Upper lobe of left lung (tissue), 6 donors: ENCODE results near the gene PPDPF. TPM values are rescaled to one million over a fixed set of nuclear protein-coding genes. Genes with fewer than 3 reads are reported as not detected.

ENCODE experiments used
- ATAC-seq, 2 donors: fragments of 200-7000 bp; cut with Tn5 transposase; one replicate each; pipeline ENCODE4 v1.9.1; 2022; ENCODE audit warnings: mild to moderate bottlenecking in 2 of 2, moderate library complexity in 2 of 2; ENCODE audit not compliant: low FRiP score in 2 of 2
- DNase-seq, 2 donors: peaks; one replicate each; pipeline ENCODE4 v3.0.0-alpha.2; 2019 to 2020
- H3K27ac ChIP-seq, 4 donors: fragments of 200-600 bp; sonication (generic); one replicate each; pipeline ENCODE4 v1.5.1; 2016 to 2019
- H3K27me3 ChIP-seq, 4 donors: fragments of 200-600 bp; sonication (generic); one replicate each; pipeline ENCODE4 v1.5.1; 2017 to 2019
- H3K36me3 ChIP-seq, 4 donors: fragments of 200-600 bp; sonication (generic); one replicate each; pipeline ENCODE4 v1.5.1; 2016 to 2019
- H3K4me1 ChIP-seq, 4 donors: fragments of 200-600 bp; sonication (generic); one replicate each; pipeline ENCODE4 v1.5.1; 2018 to 2019
- H3K4me3 ChIP-seq, 4 donors: fragments of 200-600 bp; sonication (generic); one replicate each; pipeline ENCODE4 v1.5.1; 2017 to 2019; ENCODE audit warnings: mild to moderate bottlenecking in 2 of 4, moderate library complexity in 1 of 4
- H3K9me3 ChIP-seq, 4 donors: fragments of 200-600 bp; sonication (generic); one replicate each; pipeline ENCODE4 v1.5.1; 2018 to 2019
- CTCF ChIP-seq, 6 experiments: fragments of 450-650 bp in 4 of 6; fragments of 200-600 bp in 2 of 6; sonication (generic) in 2 of 6; IDR thresholded peaks; one replicate each; pipeline ENCODE4 v1.5.1; 2016 to 2019; ENCODE audit warnings: antibody characterized with exemption in 6 of 6
- EP300 ChIP-seq, 4 donors: sonication (generic); formaldehyde crosslinking; IDR thresholded peaks; one replicate each; pipeline ENCODE4 v1.5.1; 2017; ENCODE audit warnings: antibody characterized with exemption in 4 of 4, control low read depth in 2 of 4
- POLR2A ChIP-seq, 4 donors: fragments of 450-650 bp; IDR thresholded peaks; one replicate each; pipeline ENCODE4 v1.5.1; 2016 to 2017; ENCODE audit warnings: antibody characterized with exemption in 4 of 4, mild to moderate bottlenecking in 2 of 4
- POLR2AphosphoS5 ChIP-seq, 2 donors: sonication (generic); formaldehyde crosslinking; IDR thresholded peaks; one replicate each; pipeline ENCODE4 v1.5.1; 2017; ENCODE audit warnings: antibody characterized with exemption in 2 of 2
- WGBS, 2 donors: methylation state at CpG; one replicate each; pipeline ENCODE4 v1.1.5; 2017 to 2018; 5-methylcytosine and 5-hydroxymethylcytosine counted together
- total RNA-seq, 6 donors: library from RNA; depleted of rRNA in 4 of 6; stranded (reverse); fragments of >200 nt in 4 of 6; gene quantifications; one replicate each; pipeline versions ENCODE4 v1.1.0 to v1.2.1, GENCODE V29; 2016 to 2021
- donor health status: DM: no; HTN: no; CAD: no; lungs with moderate emphysema.
- donor health status: DM: no; HTN: yes; CAD: no; lungs with severe emphysema.

The PPDPF gene
- total RNA-seq, 6 donors from 2014 or later = 91.1 to 468 (median 416) TPM

- H3K27me3 ChIP-seq = no peaks in the 10 kb centered on the region
- TF ChIP-seq CTCF (IDR thresholded peaks at IDR 0.05) = no peak
- TF ChIP-seq POLR2AphosphoS5 (IDR thresholded peaks at IDR 0.05) = no peak
- TF ChIP-seq POLR2A (IDR thresholded peaks at IDR 0.05) = no peak
- no peak for TF ChIP-seq EP300 (IDR thresholded peaks at IDR 0.05)
- peaks cover 38 to 78% (median 67%) of the 10 kb centered on the region in 4 donors for H3K36me3 ChIP-seq
- ATAC-seq (no peak), DNase-seq (peak in 1 of 2 donors; percentile 64)
- H3K4me3 ChIP-seq = no peak overlapping the region
- H3K27ac ChIP-seq = no peak overlapping the region
- WGBS, 2 donors = 86 to 94% methylated on average over 5 to 26 of the region's 26 CpGs
- H3K9me3 ChIP-seq = no peaks in the 10 kb centered on the region
- H3K4me1 ChIP-seq = no peaks in the 10 kb centered on the region
These were observed 40.5 kb downstream of the PPDPF start for GRCh38 chr20:63560856-63561609.

GRCh38 chr20:63561624-63562396, 41.2 kb downstream of the PPDPF start:
- DNase-seq (peak in 1 of 2 donors; percentile 82), ATAC-seq (no peak)
- 93 to 98% methylated on average over 9 to 34 of the region's 36 CpGs for WGBS, 2 donors
- H3K4me3 ChIP-seq = no peak overlapping the region
- H3K27ac ChIP-seq = no peak overlapping the region
- H3K4me1 ChIP-seq = peaks cover 0 to 1% (median 0%) of the 10 kb centered on the region in 4 donors
- no peaks in the 10 kb centered on the region for H3K9me3 ChIP-seq
- H3K36me3 ChIP-seq = peaks cover 38 to 84% (median 70%) of the 10 kb centered on the region in 4 donors
- no peaks in the 10 kb centered on the region for H3K27me3 ChIP-seq
- TF ChIP-seq POLR2A (IDR thresholded peaks at IDR 0.05) = no peak
- no peak for TF ChIP-seq CTCF (IDR thresholded peaks at IDR 0.05)
- no peak for TF ChIP-seq POLR2AphosphoS5 (IDR thresholded peaks at IDR 0.05)
- TF ChIP-seq EP300 (IDR thresholded peaks at IDR 0.05) = no peak

GRCh38 chr20:63562461-63563224, 42.1 kb downstream of the PPDPF start:
- Histone ChIP-seq H3K4me3 (no peak overlapping the region), H3K4me1 (peaks cover 0 to 9% (median under 1%) of the 10 kb centered on the region in 4 donors), H3K36me3 (peaks cover 38 to 90% (median 73%) of the 10 kb centered on the region in 4 donors), H3K9me3 (no peaks in the 10 kb centered on the region), H3K27me3 (no peaks in the 10 kb centered on the region), H3K27ac (no peak overlapping the region)
- ATAC-seq (no peak), DNase-seq (peak in 1 of 2 donors; percentile 85)
- WGBS, 2 donors = 96 to 99% methylated on average over 12 to 49 of the region's 54 CpGs
- TF ChIP-seq POLR2AphosphoS5 (IDR thresholded peaks at IDR 0.05) = no peak
- TF ChIP-seq EP300 (IDR thresholded peaks at IDR 0.05) = no peak
- TF ChIP-seq POLR2A (IDR thresholded peaks at IDR 0.05) = no peak
- TF ChIP-seq CTCF (IDR thresholded peaks at IDR 0.05) = no peak

GRCh38 chr20:63563225-63563935, 42.8 kb downstream of the PPDPF start:
- no peak for ATAC-seq
- peak in 1 of 2 donors; percentile 83 for DNase-seq
- H3K36me3 ChIP-seq = peaks cover 38 to 89% (median 72%) of the 10 kb centered on the region in 4 donors
- TF ChIP-seq POLR2A (IDR thresholded peaks at IDR 0.05) (no peak), POLR2AphosphoS5 (IDR thresholded peaks at IDR 0.05) (no peak), CTCF (IDR thresholded peaks at IDR 0.05) (no peak), EP300 (IDR thresholded peaks at IDR 0.05) (no peak)
- H3K27me3 ChIP-seq = no peaks in the 10 kb centered on the region
- H3K27ac ChIP-seq = no peak overlapping the region
- peaks cover 0 to 17% (median 7%) of the 10 kb centered on the region in 4 donors for H3K4me1 ChIP-seq
- 95 to 99% methylated on average over 18 to 42 of the region's 55 CpGs for WGBS, 2 donors
- H3K4me3 ChIP-seq = no peak overlapping the region
- no peaks in the 10 kb centered on the region for H3K9me3 ChIP-seq
